Stimulated activated CD4-positive, alpha-beta T cell treated with anti-CD3 and anti-CD28 coated beads, Interleukin-2, amount 100 ng/mL, for 48 hours (primary cell): ENCODE measurements around the gene PINLYP.

ENCODE experiments used
- DNase-seq, 2 donors: peaks; one replicate each; pipeline ENCODE4 v3.0.0-alpha.2; 2020

Gene PINLYP

DNA sequence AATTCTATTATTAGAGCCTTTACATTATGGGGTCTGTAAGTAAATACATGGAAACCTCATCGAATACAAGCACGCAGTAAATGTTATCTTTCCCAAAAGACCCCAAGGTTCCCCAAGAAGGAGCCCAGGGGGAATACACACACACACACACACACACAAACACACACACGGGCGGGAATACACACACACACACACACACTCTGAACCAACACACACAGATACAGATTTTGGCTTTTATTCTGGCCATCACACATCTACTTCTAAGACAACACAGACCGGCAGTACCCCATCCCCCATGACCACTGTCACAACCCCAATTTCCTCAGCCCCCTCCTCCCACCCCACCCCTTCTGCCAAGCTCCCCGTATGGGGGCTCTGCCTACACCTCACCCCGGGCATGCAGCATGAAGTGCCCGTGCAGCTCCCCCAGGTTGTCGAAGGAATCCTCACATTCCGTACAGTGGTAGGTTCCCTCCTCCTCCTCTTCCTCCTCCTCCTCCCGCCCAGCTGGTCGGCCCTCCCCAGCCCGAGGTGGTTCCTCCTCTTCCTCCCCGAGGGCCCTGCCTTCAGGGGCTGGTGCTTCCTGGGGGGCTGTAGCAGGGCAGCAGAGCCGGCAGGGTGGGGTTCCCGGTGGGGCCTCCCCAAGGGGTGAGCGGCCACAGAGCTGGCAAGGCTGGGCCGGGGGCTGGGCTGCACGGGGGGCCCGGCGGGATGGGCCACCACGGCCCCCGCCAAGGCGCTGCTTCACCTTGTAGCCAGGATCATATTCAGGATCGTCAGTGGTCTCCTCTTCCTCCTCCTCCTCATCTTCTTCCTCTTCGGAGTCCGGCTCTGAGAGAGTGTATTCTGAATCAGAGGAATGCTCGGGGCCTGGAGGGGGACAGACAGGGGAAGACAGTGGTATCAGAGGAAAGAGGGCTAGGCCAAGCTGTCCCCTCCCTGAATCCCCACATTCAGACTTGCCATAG lies 31.9 kb downstream of the PINLYP start:
- no peak for DNase-seq

GRCh38 chr19:43609872-43610271 lies 34.3 kb downstream of the PINLYP start:
- no peak for DNase-seq

DNA sequence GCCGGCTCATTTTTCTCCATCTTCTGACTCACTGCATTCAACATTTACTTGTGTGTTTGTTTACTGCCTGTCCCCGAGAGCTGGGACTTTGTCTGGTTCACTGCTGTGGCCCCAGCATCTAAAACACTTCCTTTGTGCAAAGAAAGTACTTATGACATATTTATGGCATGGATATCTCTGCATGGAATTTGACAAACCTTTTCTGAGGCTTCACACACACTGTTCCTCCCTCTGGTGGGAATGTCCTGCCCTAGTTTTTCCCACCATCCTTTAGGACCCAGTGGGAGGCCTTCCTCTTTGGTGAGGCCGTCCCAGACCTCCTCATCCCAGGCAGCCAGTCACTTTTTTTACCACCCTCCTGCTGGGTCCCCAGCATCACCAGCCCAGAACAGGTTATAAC lies 34.9 kb downstream of the PINLYP start:
- no peak for DNase-seq

GRCh38 chr19:43611788-43612187 lies 36.2 kb downstream of the PINLYP start, which contains the start of gene SRRM5:
TSS of gene SRRM5 (plus strand) at chr19:43612088. CDS start at chr19:43612122, 34 bp downstream.
- no peak for DNase-seq

DNA sequence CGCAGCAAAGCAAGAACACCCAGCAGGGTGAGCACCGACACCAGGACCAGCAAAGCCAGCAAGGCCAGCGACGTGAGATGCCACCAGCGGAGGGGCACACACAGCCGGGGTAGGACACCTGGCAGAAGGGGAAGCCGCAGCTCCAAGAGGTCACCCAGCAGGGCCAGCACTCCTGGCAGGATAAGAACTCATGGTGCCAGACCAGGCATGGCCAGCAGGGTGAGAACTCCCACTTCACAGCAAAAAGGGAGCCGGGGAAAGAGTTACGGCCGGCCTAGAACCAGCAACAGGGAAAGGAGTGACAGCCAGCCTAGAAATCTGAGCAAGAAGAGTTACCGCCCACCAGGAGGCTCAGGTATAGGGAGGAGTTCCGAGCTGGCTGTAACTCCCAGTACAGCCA lies 36.8 kb downstream of the PINLYP start:
- DNase-seq, result no peak

- no peak for DNase-seq
Measured at GRCh38 chr19:43616306-43616705, 40.7 kb downstream of the PINLYP start.

DNA sequence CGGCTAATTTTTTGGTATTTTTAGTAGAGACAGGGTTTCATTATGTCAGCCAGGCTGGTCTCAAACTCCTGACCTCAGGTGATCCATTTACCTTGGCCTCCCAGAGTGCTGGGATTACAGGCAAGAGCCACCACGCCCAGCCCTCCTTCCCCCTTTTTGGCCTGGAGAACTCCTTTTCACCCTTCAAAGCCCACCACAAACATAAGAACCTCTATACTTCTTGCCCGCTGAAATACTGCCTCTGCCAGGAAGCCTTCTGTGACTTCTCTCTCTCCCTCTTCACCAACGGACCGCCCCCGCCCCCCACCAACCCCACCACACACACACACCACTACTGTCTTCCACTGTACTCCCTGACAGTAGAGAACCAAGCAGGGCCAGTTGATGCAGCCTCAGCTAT lies 41.4 kb downstream of the PINLYP start:
- no peak for DNase-seq

- DNase-seq, result peak; percentile 40 to 44
Measured at GRCh38 chr19:43618921-43619261, 43.3 kb downstream of the PINLYP start.

- DNase-seq, result peak; percentile 78 to 83
Measured at GRCh38 chr19:43619262-43620060, 43.9 kb downstream of the PINLYP start, which contains the start of gene ZNF428. TSS of gene ZNF428 (minus strand) at chr19:43619629. CDS start at chr19:43614304, 5,325 bp downstream.

DNA sequence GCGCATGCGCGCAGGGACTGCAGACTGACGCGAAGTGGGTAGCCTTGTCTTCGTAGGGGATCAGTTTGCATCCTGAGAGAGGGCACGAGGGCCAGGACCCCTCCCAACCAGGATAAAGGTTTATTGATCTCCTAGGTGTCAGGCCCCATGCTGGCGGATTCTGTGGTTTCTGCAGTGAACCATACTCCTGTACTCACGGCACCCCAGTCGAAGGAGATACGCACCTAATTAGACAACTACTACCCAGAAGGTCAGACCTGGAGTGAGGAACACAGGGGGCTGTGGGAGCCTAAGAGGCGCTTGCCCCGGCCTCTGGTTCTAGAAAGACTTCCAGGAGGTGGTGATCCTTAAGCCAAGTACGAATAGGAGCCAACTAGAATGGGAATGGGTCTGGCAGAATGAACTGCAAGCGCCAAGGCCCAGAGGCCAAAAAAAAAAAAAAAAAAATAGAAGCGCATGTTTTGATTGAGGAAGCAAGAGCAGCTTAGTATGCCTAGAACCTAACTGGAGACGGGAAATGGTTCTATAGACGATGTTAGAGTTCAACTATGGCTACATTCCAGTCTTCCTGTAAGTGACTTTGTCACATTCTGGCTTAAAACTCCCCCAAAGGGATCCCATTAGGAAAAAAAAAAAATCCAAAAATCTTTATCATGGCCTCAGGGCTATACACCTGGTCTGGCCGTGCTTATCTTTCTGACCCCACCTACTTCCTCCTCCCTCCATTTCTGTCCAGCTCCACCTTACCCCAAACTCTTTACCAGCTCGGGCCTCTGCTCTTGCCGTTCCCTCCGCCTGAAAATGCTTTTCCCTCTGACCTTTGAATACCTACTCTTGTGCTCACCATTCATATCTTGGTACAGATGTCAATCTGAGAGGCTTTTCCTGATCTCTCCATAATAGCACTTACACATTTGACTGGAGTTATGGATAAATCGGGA lies 44.7 kb downstream of the PINLYP start:
- peak; percentile 80 to 81 for DNase-seq

- DNase-seq, result no peak
Measured at GRCh38 chr19:43622070-43622469, 46.5 kb downstream of the PINLYP start.

DNA sequence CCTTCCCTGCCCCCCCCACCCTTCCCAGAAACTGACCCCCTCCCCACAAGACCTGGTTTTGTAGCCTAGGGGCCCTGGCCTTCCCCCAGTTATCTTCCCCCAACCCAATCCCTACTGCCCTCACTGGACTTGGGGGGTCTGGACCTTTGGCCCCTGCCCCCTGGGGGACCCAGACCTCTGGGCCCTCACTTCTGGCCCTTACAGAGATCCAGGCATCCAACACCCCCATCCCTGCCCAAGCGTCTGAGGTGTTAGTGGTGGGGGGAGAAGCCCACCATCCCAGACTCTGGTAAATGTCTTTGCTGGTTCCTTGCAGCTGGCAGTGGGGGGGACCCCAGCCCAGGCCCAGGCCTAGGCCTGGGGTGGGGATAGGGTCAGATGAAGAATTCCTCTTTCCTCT lies 47.4 kb downstream of the PINLYP start:
- no peak for DNase-seq

DNA sequence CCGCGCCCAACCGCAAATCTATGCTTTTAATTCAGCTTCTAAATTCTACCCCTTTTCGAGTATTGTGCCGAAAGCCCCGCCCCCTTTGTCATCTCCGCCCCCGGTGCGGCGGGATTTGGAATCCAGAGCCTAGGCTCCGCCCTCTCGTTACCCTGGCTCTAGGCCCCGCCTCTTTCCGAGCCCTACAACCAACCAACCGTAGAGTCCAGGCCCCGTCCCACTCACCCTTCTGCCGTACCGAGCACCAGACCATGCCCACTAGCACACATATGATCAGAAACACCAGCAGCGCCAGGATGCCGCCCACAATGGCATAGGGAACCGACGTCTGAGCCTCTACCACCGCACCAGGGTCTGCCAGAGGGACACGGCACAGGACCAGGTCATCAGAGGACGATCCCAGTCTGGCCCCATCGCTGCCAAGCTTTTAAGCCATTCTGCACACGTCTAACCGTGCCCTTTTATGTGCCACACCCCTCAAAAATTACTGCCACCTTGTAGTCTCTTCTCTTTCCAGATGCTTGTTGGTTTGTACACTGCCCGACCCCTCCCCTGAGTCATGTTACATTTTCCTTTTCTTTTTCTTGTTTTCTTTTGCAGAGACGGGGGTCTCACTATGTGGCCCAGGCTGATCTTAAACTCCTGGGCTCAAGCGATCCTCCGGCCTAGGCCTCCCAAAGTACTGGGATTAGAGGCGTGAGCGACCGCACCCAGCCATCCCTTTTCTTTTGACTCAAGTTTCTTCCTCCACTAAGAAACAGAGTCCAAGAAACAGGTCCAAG lies 48.5 kb downstream of the PINLYP start:
- no peak for DNase-seq

- peak; percentile 82 to 87 for DNase-seq
Measured at GRCh38 chr19:43624933-43625332, 49.3 kb downstream of the PINLYP start.

- peak in 1 of 2 donors; percentile 24 for DNase-seq
Measured at GRCh38 chr19:43625918-43626579, 50.4 kb downstream of the PINLYP start.

GRCh38 chr19:43626838-43627237 lies 51.2 kb downstream of the PINLYP start:
- no peak for DNase-seq

DNA sequence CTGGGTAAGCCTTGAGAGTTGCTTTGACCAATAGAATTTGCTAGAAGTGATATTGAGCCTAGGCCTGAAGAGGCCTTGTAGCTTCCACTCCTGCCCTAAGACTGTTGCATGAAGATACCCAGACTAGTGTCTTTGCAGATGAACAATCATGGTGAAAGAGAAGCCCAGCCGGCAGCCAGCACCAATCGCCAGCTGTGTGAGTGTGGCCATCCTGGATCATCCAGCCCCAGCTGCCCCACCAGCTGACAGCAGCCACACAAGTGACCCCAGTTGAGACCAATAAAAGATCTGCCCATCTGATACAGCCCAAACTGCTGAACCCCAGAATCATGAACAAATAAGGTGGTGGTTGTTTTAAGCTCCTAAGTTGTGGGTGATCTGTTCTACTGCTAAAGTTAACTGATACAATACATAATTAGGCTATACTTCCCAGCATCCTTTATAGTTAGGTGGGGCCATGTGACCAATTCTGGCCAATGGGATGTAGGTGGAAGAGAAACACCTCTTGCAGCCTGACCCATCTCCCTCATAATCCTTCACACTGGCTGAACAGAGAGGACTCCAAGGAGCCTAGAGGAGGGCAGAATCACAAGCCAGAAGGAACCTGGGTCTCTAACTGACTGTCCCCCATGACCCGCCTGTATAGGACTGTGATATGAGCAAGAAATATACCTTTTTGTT lies 53.2 kb downstream of the PINLYP start:
- no peak for DNase-seq

DNA sequence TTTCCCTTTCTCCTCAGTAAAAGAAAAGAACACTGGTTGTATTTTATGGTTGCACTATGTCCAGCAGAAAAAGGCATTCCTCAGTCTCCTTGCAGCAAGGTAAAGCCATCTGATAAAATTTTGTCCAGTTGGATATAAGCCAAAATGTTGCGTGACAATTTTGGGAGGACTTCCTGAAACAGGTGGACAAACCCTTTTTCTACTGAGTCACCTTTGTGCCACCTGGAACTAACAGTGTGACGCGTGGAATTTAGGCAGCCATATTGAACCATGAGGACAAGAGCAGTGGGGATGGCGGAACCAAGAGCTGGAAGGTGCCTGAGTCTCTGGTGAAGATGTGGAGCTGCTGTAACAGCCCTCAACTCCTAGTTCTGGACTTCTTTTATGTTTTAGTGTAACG lies 55.9 kb downstream of the PINLYP start:
- no peak for DNase-seq
